Measurements from ENCODE around the gene DMRTB1. TPM values are rescaled to one million over a fixed set of nuclear protein-coding genes. Genes with fewer than 3 reads are reported as not detected.

Gene DMRTB1
- total and polyA plus RNA-seq, 9 of the 15 experiments (the other 6 are each of a cell fraction or from before 2014, with no cell fraction given) = 0.06 to 0.35 (median 0.13) TPM; not detected in 3

DNA sequence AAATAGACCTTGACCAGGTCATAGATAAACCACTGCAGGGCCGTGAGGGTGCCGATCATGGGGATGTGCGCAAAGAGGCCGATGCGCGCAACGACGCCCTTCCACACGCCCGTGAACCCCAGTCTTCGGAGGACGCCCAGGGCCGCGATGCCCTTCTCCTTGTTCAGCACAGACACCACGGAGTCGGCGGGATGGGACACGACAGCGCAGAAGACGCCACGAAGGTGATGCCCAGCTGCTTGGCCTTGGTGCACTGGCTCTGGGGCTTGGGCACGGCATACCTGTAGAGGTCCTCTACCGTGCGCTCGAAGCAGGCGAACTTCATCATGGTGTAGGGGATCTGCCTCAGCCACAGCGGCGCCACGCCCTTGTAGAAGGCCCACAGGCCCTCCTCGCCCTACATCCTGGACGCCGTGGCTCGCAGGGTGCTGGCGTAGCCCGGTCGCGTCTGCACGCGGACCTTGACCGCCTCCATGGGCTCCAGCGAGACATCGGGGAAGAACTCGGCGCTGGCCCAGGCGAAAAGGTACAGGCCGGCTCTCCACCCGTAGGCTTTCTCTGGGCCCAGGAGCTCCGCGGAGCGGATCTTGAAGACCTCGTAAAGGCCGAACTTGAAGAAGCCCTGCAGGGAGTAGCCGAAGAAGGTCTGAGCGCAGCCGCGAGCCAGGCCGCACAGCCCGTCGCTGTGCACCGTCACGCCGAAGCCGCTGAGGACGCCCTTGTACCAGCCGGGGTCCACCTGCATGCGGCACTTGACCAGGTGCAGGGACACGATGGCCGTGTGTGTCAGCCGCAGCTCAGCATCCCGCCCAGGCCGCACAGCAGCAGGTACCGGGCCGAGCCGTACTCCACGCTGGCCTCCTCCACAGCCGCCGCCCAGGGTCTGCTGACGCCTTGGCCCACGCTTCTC, 20.5 kb upstream of the DMRTB1 start:
- H3K79me2 ChIP-seq (ENCODE audit: control insufficient read depth, insufficient read depth, low read length) = no peaks in the 10 kb centered on the region
- no peak overlapping the region for H3K4me2 ChIP-seq (ENCODE audit: insufficient read depth, low read length)
- intact Hi-C loops (cut with micrococcal nuclease) = no loop called here
- in situ Hi-C loops (cut with MboI) = no loop called here
- H3K4me3 ChIP-seq = no peak overlapping the region
- CTCF ChIA-PET (ENCODE audit: low intra/inter-chr PET ratio) = no interaction called here
- ATAC-seq (no peak), FAIRE-seq (no peak), DNase-seq (ENCODE audit: extremely low read depth in 1 of 4, low spot score in 3 of 4) (no peak)
- peaks cover 8 to 26% of the 10 kb centered on the region in 2 experiments; a peak in 4 of 5 replicates for H3K27me3 ChIP-seq (ENCODE audit: control insufficient read depth in 2 of 2, insufficient read depth in 2 of 2, low read length in 2 of 2)
- H3K9ac ChIP-seq (ENCODE audit: insufficient read depth in 1 of 2, low read depth in 2 of 2, low read length in 2 of 2) = no peak overlapping the region
- H2AFZ ChIP-seq (ENCODE audit: low read depth, low read length) = no peak overlapping the region
- peaks cover 0 to 10% of the 10 kb centered on the region in 2 experiments; a peak in 2 of 5 replicates for H3K4me1 ChIP-seq (replicated peaks in 1 of 2; ENCODE audit: control insufficient read depth in 2 of 2, insufficient read depth in 2 of 2, low read length in 2 of 2)
- H3K9me1 ChIP-seq (ENCODE audit: control insufficient read depth, insufficient read depth, low read length) = no peaks in the 10 kb centered on the region
- BruUV-seq (replicated peaks) = no TSS peak
- WGBS (ENCODE audit: insufficient coverage, low coverage, missing lambda C conversion rate) = 50% methylated on average over 77 of the region's 79 CpGs
- TF ChIP-seq SRSF7 (optimal IDR thresholded peaks at IDR 0.05; ENCODE audit: low read depth, low read length) = no peak
- no peak for TF ChIP-seq RFX7 (CRISPR knock-in tag; IDR thresholded peaks at IDR 0.05)
- TF ChIP-seq ZNF282 (CRISPR knock-in tag; IDR thresholded peaks at IDR 0.05) = 0 out of 2 replicates have a peak, but pooled peaks have one; percentile 28
- H3K9me3 ChIP-seq (replicated peaks; ENCODE audit: control insufficient read depth, insufficient read depth, low read depth, low read length) = 0 out of 2 replicates have a peak, but pooled peaks cover 2% of the 10 kb centered on the region
- no peak overlapping the region for H3K27ac ChIP-seq (ENCODE audit: extremely low read depth, low read depth, low read length)
- POLR2A ChIA-PET = no interaction called here
- no peaks in the 10 kb centered on the region for H4K20me1 ChIP-seq (replicated peaks; ENCODE audit: control insufficient read depth, insufficient read depth, low read length)
- H3K36me3 ChIP-seq (ENCODE audit: control insufficient read depth, insufficient read depth, low read length) = no peaks in the 10 kb centered on the region

All from K562 (cell line).